HG02943 (cell line): Measurements from ENCODE around the gene CAPZA1.
A peak's percentile ranks its signal among the peaks of the same experiment; 100 is the strongest.

Experiments
- ATAC-seq: cut with Tn5 transposase; IDR thresholded peaks from one replicate; pipeline ENCODE4 v1.9.1; 2021; ENCODE audit warnings: mild to moderate bottlenecking, low read depth, moderate library complexity; ENCODE audit not compliant: unreplicated experiment

CAPZA1 gene

GRCh38 chr1:112674986-112675727 lies 55.5 kb downstream of the CAPZA1 start:
- ATAC-seq: peak; percentile 27

DNA sequence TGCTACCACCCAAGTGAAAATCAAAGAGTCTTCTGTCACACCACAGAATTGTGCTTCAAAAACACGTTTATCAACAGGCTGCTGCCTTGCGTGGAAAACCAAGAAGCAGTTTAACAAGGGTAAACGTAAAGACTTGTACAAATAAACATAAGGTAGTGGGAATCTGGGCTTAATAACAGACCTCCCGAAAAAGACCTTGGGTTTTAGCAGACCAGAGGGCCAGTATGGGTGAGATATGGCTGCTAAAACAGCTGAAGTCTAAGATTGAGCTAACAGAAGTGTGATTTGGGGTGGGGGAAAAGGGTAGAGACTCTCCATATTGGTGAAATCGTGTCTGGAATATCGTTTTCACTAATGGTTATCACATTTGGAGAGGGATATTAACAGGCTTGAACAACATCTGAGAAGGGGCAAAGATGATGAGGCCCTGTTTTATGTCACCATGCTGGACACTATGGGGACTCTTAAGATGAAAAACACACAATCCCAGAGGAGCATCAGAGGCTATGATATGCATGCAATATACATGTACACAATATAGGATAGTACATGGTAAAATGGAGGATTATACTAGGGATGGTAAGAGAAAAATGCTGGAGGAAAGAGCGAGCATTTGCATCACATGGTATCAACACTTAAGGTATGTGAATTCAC lies 56.2 kb downstream of the CAPZA1 start:
- ATAC-seq: no peak

- ATAC-seq: no peak
Observed at GRCh38 chr1:112676543-112676942, 56.9 kb downstream of the CAPZA1 start.

DNA sequence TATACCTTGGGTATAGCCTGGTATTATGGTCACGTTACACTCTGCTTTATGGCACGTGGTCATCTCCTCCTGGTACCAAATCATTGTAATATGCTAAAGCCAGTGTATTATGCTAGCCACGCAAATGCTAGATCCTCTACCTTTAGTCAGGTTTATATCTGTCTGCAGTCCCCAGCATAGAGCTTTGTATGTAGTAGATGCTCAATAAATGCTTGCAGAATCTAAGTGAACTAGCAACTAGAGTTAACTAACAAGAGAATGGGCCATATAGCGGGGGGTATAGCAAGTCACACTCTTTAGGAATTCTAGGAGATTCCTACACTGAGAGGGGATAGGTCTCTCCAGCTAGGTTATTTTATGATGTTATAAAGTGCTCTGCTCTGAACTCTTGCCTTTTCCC lies 57.9 kb downstream of the CAPZA1 start:
- ATAC-seq: no peak

GRCh38 chr1:112678605-112679004 lies 59.0 kb downstream of the CAPZA1 start:
- no peak for ATAC-seq

GRCh38 chr1:112685913-112686312 lies 66.3 kb downstream of the CAPZA1 start:
- no peak for ATAC-seq

DNA sequence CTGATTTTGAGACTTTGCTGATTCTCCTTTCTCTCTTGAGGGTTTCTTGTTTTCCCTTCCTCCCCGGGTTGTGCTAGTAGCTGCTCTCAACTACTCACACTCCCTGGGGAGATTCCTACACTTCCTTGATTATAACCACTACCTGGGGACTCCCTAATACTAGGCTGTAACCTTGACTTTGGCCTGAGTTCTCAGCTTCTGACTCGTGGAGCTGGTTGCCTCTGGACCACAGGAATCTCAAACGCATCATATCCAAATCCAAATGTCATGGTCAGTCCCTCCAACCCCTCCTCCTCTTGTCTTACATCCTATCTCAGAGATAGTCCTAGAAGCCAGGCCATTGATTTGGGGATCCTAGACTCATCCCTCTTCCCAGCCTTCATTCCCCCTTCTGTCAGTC lies 66.8 kb downstream of the CAPZA1 start:
- ATAC-seq: no peak

DNA sequence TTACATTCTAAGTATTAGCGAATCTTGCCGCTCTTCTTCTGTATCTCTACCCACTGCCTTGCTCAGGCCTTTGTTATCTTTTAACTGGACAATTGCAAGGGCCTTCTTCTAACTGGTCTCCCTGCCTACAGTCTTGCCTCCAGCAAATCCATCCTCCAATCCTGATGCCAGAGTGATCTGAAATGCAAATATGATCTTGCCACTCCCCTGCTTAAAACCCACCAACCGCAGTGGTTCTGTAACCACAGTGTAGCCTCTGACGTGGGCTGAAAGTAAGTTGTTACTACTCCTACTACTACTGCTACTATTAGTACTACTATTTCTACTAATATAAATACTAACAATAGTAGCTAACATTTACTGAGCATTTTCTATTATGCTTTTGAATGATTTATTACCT lies 67.2 kb downstream of the CAPZA1 start:
- ATAC-seq: no peak

DNA sequence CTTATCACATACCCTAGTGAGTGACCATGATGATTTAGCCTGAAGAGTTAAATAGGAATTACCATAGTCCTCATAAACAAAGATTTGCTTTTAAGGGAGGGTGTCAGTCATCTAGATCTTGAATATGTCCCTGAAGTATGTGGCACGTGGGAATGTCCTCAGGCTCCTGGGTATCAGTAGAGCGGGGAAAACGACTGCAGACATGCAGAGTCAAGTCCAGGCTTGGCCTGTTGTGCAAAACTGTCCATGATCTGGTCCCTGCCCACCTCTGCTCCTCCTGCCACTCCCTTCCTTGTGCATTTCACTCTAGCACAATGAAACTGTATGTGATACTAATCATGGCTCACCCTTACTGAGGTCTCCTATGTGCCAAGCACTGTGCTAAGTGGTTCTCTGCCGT lies 67.7 kb downstream of the CAPZA1 start:
- no peak for ATAC-seq

GRCh38 chr1:112687785-112688496 lies 68.3 kb downstream of the CAPZA1 start:
- ATAC-seq: no peak

DNA sequence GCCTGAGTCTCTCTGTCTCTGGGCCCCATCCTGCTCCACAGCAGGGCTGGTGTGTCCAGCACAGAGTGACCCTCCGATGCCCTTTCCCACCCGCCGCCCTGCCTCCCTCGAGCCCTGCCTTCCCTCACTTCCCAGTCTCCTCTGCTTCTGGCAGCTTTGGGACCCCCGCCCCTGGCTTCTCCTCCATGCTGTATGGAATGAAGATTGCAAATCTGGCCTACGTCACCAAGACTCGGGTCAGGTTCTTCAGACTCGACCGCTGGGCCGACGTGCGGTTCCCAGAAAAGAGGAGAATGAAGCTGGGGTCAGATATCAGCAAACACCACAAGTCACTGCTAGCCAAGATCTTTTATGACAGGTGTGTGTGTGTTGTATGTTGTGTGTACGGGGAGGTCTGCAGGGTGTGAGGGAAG lies 69.2 kb downstream of the CAPZA1 start:
- no peak for ATAC-seq

- ATAC-seq: no peak
Observed at GRCh38 chr1:112689196-112689841, 69.7 kb downstream of the CAPZA1 start.

DNA sequence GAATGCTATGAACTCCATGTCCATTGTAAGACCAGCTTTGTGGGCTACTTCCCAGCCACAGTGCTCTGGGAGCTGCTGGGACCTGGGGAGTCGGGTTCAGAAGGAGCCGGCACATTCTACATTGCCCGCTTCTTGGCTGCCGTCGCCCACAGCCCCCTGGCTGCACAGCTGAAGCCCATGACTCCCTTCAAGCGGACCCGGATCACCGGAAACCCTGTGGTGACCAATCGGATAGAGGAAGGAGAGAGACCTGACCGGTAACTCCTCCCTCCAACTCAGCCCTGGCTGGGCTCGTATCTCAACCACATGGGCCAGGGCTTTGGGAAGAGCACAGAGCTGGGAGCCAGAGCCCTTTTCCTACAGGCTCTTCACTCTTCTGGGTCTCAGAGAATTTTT lies 70.2 kb downstream of the CAPZA1 start:
- no peak for ATAC-seq

DNA sequence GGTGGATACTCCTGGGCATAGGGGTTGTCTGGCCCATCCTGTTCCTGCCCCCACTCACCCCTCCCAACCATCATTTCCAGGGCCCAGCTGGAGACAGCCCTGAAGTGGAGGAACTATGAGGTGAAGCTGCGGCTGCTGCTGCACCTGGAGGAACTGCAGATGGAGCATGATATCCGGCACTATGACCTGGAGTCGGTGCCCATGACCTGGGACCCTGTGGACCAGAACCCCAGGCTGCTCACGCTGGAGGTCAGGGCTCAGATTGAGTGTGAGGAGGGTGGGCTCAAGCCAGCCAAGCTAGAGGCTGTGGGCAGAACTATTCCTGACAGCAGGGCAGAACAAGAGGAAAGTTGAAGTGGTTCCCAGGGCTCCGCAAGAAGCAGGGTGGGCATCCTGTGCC lies 73.0 kb downstream of the CAPZA1 start:
- no peak for ATAC-seq

DNA sequence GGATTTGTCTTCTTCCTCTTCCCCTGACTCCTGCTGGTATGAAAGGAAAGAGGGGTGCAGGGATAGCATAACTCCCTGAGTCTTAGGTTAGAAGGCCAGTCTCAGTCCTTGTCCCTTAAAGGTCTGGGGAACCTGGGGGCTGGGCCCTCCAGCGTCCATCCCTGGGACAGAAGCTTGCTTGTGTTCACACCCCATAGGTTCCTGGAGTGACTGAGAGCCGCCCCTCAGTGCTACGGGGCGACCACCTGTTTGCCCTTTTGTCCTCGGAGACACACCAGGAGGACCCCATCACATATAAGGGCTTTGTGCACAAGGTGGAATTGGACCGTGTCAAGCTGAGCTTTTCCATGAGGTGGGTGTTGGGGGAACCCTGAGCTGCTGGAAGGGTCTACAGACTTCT lies 74.2 kb downstream of the CAPZA1 start:
- no peak for ATAC-seq

DNA sequence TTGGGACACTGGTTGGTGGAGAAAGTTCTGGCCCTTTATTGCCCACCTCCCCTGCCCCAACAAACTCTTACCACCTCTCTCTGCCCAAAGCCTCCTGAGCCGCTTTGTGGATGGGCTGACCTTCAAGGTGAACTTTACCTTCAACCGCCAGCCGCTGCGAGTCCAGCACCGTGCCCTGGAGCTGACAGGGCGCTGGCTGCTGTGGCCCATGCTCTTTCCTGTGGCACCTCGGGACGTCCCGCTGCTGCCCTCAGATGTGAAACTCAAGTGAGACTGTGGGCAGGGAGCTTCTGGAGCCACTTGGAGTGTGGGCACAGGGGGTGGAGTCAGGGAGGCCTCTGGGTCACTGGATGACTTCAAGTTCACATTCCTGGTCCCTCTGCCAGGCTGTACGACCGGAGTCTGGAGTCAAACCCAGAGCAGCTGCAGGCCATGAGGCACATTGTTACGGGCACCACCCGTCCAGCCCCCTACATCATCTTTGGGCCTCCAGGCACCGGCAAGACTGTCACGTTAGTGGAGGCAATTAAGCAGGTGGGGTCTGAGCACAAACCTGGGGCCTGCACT lies 74.8 kb downstream of the CAPZA1 start:
- no peak for ATAC-seq

- no peak for ATAC-seq
Observed at GRCh38 chr1:112695276-112695675, 75.6 kb downstream of the CAPZA1 start.

DNA sequence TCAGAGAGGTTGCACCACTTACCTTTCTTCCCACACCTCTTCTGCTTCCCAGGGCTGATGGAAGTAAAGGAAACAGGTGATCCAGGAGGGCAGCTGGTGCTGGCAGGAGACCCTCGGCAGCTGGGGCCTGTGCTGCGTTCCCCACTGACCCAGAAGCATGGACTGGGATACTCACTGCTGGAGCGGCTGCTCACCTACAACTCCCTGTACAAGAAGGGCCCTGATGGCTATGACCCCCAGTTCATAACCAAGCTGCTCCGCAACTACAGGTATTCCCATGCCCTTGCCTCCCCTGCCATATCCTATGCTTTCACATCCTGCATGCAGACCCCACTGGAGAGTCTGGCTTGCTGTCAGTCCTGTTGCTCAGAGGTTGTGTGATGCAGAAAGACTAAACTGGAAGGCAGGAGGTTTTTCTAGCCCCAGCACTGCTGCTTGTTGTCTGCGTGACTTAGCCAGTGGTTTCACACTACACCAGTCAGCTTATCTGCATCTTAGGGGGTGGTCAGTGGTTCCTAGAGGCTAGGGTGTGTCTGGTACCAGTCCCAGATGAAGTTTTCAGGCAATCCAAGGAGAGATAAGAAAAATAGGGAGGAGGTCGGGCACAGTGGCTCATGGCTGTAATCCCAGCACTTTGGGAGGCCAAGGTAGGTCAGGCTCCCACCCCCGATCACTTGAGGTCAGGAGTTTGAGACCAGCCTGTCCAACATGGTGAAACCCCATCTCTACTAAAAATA lies 77.1 kb downstream of the CAPZA1 start:
- no peak for ATAC-seq

- ATAC-seq: no peak
Observed at GRCh38 chr1:112697781-112698201, 78.2 kb downstream of the CAPZA1 start.
